Activated T-helper 1 cell treated with anti-CD3 and anti-CD28 coated beads, Interleukin-12 subunit alpha, Interleukin-12 subunit beta, Interleukin-2, Interleukin-4 antibody, amounts not matched to agents 30 ng/mL and 10 ng/mL and 1 ng/mL, durations not matched to agents 14 hours and 24 hours and 36 hours (primary cell): Measurements from ENCODE around the gene ANO6. TPM values are rescaled to one million over a fixed set of nuclear protein-coding genes. Genes with fewer than 3 reads are reported as not detected.
"Not testable (repeated sequence)": the region's sequence is repeated elsewhere in the genome, so short reads cannot be mapped to it uniquely, and the experiment has no call there.

Source experiments
- DNase-seq: peaks from one replicate; pipeline ENCODE4 v3.0.0; 2021; ENCODE audit warnings: low spot score
- H3K27ac Mint-ChIP-seq: one replicate; pipeline ENCODE4 v1.8.0; 2021; ENCODE audit warnings: mild to moderate bottlenecking, mixed read lengths
- H3K27me3 Mint-ChIP-seq: one replicate; pipeline ENCODE4 v1.8.0; 2022; ENCODE audit warnings: mild to moderate bottlenecking, moderate library complexity, mixed read lengths; ENCODE audit not compliant: insufficient read depth
- H3K36me3 Mint-ChIP-seq: one replicate; pipeline ENCODE4 v1.8.0; 2021; ENCODE audit warnings: low read depth, mixed read lengths
- H3K4me1 Mint-ChIP-seq: one replicate; pipeline ENCODE4 v1.8.0; 2021; ENCODE audit warnings: low read depth, mixed read lengths
- H3K4me3 Mint-ChIP-seq: one replicate; pipeline ENCODE4 v1.8.0; 2021; ENCODE audit warnings: mild to moderate bottlenecking, moderate library complexity, mixed read lengths
- H3K9me3 Mint-ChIP-seq: one replicate; pipeline ENCODE4 v1.8.0; 2021; ENCODE audit warnings: mixed read lengths
- intact Hi-C: fragments of 100-400 bp; cut with micrococcal nuclease; formaldehyde crosslinking; loops from one replicate; pipeline ENCODE4 v1.15.1; 2024
- total RNA-seq: library from RNA; stranded (reverse); gene quantifications from 2 replicates; pipeline ENCODE4 v1.2.3, GENCODE V29; 2022

Gene ANO6
- total RNA-seq, 1 donor from 2014 or later = 21.7 TPM

DNA sequence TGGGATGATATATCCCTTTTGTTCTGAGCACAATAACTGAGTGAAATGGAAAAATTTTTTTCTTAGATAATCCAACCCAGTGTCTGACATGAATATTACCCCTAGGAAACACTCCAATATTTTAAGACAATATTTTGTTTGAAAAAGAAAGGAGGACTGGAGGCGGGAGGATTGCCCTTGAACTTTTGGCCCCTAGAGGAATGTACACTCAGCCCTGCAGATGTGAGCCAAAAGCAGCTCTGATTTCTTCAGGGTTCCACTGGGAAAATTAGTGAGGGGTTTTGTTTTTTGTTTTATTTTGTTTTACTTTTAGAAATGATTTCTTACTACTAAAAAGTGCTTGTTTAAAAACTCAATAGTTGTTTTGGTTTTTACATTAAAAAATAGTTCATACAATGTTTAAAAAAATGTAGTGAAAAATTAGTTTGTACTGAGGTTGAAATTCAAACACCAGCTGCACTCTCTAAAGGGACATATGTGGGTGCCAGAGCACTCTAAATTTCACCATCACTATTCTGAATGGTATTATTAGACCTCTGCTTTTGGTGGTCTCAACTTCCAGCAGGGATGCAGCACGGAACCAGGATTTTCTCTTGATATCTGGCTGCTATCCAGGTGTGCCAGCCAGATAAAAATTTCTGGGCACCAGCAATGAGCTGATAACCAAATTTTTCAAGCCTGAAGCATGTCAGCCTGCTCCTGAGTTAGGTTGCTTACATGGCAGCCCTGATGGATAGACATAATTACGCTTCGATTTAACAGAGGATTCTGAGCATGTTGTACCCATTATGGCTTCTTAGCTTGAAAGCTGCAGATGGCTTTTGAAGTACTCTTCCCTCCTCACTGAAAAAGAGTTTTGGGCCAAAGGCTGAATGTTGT lies 141.9 kb downstream of the ANO6 start:
- Mint-ChIP-seq H3K36me3 (peaks cover 40% of the 10 kb centered on the region), H3K27ac (no peak overlapping the region), H3K27me3 (no peaks in the 10 kb centered on the region), H3K4me3 (no peak overlapping the region), H3K9me3 (peaks cover 13% of the 10 kb centered on the region), H3K4me1 (peaks cover 13% of the 10 kb centered on the region)
- intact Hi-C loops = no loop called here
- DNase-seq = no peak

DNA sequence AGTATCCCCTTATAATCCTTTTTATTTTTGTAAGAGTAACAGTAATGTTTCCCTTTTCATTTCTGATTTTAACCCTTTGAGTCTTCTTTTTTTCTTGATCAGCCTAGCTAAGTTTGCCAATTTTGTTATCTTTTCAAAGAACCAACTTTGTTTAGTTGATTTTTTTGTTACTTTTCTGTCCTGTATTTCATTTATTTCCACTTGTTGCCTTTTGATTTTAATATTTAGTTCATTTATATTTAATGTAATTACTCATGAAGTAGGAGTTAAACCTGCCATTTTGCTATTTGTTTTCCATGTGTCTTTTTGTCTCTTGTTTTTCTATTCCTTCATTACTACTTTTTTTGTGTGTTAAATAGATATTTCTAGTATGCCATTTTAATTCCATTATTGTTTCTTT lies 146.4 kb downstream of the ANO6 start:
- DNase-seq = no peak
- Mint-ChIP-seq H3K9me3 (peaks cover 38% of the 10 kb centered on the region), H3K4me3 (no peak overlapping the region), H3K27me3 (no peaks in the 10 kb centered on the region), H3K4me1 (no peaks in the 10 kb centered on the region), H3K27ac (no peak overlapping the region), H3K36me3 (peaks cover 28% of the 10 kb centered on the region)
- intact Hi-C loops = no loop called here

DNA sequence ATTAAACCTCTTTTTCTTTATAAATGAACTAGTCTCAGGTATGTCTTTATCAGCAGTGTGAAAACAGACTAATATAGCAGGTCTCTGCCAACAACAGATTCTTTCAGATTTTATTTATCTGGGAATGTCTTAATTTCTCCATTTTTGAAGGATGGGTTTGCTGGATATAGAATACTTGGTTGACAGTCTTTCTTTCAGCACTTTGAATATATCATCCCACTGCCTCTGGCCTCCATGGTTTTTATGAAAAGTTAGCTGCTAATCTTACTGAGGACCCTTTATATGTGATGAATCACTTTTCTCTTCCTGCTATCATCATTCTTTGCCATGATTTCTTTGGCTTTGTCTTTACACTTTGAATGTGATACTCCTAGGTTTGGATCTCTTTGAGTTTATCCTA lies 148.0 kb downstream of the ANO6 start:
- H3K27ac Mint-ChIP-seq = no peak overlapping the region
- H3K4me1 Mint-ChIP-seq = peaks cover 6% of the 10 kb centered on the region
- H3K4me3 Mint-ChIP-seq = no peak overlapping the region
- no peak for DNase-seq
- peaks cover 38% of the 10 kb centered on the region for H3K9me3 Mint-ChIP-seq
- H3K36me3 Mint-ChIP-seq = peaks cover 22% of the 10 kb centered on the region
- intact Hi-C loops = no loop called here
- no peaks in the 10 kb centered on the region for H3K27me3 Mint-ChIP-seq

DNA sequence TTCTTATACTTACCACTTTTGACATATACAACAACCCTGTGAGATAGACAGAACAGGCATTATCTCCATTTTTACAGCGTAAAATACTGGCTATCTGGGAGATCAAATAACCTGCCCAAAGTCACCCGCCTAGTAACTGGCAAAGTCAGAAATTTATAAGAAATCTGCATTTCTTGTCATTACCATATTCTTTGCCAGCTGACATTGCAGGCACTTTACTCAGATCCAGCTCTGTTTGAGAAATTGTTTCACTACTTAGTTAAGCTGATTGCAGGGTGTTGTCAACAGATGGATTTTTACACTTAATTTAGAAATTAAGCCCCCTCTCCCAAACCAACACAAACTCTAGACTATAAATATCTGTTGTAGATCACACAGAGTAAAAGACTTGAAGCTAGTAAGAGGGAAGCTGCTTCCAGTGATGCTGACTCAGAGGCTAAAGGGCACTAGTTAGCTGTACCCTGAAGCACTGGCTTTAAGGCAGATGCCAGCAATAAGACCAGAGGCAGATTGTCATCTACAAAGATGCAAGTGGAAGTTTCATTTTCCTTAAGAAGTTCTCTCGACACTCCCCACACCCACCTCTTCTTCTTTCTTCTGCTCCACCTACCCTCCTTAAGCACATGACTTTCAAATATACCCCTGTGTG lies 153.1 kb downstream of the ANO6 start:
- Mint-ChIP-seq H3K4me3 (no peak overlapping the region), H3K9me3 (peaks cover 17% of the 10 kb centered on the region), H3K27me3 (no peaks in the 10 kb centered on the region), H3K27ac (no peak overlapping the region), H3K36me3 (peaks cover 16% of the 10 kb centered on the region), H3K4me1 (peaks cover 10% of the 10 kb centered on the region)
- no peak for DNase-seq
- intact Hi-C loops = no loop called here

DNA sequence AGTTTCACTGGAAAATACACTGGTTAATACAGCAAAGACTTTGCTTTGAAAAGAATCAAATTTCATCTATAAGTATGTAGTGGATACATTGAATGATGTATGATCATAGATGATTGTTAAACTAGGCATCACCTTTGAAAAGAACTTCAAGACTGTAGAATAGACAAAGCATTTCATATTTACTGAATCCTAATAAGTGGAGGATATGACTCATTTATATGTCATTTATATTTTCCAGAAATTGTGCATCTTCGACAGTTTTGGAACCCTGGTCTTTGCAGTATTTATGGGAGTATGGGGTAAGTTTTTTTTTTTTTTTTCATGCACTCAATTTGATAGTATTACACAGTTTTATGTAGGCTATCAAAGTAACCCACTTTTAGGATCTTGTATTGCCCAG lies 161.9 kb downstream of the ANO6 start:
- H3K27me3 Mint-ChIP-seq = no peaks in the 10 kb centered on the region
- H3K27ac Mint-ChIP-seq = no peak overlapping the region
- peaks cover 14% of the 10 kb centered on the region for H3K36me3 Mint-ChIP-seq
- no peak for DNase-seq
- intact Hi-C loops = no loop called here
- no peak overlapping the region for H3K4me3 Mint-ChIP-seq
- H3K4me1 Mint-ChIP-seq = no peaks in the 10 kb centered on the region
- no peaks in the 10 kb centered on the region for H3K9me3 Mint-ChIP-seq

DNA sequence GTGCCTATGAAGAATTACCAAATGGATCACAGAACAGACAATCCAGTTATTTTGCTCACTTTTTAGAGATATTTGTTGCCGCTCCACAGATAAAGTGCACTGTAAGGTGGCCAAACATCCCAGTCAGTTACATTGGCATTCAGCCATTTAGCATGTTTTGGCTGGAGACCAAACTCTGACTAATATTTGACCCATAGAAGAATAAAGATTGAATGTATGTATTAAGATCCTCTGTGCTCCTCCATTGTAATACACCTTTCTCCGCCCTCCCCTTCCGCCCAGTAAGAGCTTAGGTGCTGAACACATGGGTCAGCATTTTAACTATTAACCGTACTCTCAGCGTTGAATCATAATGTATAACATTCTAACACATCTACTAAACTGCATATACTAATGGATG lies 163.4 kb downstream of the ANO6 start:
- intact Hi-C loops = no loop called here
- no peak overlapping the region for H3K27ac Mint-ChIP-seq
- H3K4me3 Mint-ChIP-seq = no peak overlapping the region
- peaks cover 22% of the 10 kb centered on the region for H3K36me3 Mint-ChIP-seq
- no peak for DNase-seq
- no peaks in the 10 kb centered on the region for H3K27me3 Mint-ChIP-seq
- no peaks in the 10 kb centered on the region for H3K4me1 Mint-ChIP-seq
- no peaks in the 10 kb centered on the region for H3K9me3 Mint-ChIP-seq

DNA sequence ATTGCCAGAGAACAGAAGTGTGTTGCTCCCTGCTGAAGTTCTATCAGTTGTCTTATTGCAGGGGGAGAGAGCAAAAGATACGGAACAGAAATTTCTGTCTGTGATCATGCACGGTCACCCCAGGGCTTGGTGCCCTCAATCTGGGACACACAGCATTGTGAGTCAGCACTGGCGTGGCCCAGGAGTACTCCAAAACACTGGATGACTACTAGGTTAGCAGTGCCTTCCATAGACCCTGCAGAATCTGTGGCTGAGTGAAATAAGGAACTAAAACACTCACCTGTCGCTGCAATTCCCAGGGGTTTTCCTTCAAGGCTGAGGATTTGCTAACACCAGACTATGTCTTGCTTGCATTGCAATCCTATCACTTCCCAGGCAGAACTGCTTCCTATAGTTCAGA lies 165.5 kb downstream of the ANO6 start:
- intact Hi-C loops = no loop called here
- H3K9me3 Mint-ChIP-seq = no peaks in the 10 kb centered on the region
- H3K27ac Mint-ChIP-seq = no peak overlapping the region
- H3K4me1 Mint-ChIP-seq = no peaks in the 10 kb centered on the region
- no peak for DNase-seq
- H3K36me3 Mint-ChIP-seq = peaks cover 28% of the 10 kb centered on the region
- no peaks in the 10 kb centered on the region for H3K27me3 Mint-ChIP-seq
- no peak overlapping the region for H3K4me3 Mint-ChIP-seq

DNA sequence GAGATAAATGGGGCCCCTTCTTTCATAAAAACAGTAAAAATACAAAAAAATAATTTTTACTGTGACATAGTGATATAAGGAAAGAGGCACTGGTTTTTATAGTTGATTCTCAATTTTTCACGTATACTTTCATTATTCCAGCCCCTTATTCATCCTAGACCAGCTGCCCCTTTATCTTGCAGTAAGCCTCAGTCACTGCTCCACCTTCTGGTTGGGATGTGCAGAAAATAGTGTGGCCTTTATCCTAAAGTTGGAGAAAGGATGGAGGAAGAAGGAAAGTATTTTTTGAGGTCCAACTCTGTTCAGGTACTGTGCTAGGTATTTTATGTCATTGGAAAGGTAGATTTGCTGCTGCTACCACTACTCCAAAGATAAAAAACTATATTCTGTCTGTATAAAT lies 172.7 kb downstream of the ANO6 start:
- peaks cover 29% of the 10 kb centered on the region for H3K36me3 Mint-ChIP-seq
- no peak for DNase-seq
- no peaks in the 10 kb centered on the region for H3K4me1 Mint-ChIP-seq
- no peak overlapping the region for H3K4me3 Mint-ChIP-seq
- no peak overlapping the region for H3K27ac Mint-ChIP-seq
- peaks cover 3% of the 10 kb centered on the region for H3K9me3 Mint-ChIP-seq
- intact Hi-C loops = loop anchor here (1.0 kb wide), 1 partner anchor 218 kb away; no protein-coding TSS in a partner anchor
- no peaks in the 10 kb centered on the region for H3K27me3 Mint-ChIP-seq

DNA sequence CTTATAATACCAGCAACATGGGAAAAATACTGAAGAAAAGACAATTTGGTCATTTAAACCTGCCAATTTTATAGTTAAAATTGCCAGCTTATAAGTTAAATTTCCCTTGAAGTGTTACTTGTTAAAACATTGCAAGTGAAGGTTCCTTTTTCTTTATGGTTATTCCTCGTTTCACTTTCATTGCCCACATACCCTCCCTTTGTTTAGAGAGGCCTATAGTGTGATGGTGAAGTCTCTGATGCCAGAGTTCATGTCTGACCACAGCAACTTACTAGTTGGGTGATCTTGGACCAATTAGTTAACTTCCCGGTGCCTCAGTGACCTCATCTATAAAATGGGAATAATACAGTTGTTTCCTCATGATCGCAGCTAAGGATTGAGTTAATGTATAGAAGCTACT lies 173.5 kb downstream of the ANO6 start:
- Mint-ChIP-seq H3K4me3 (no peak overlapping the region), H3K27ac (no peak overlapping the region), H3K9me3 (peaks cover 8% of the 10 kb centered on the region), H3K36me3 (peaks cover 29% of the 10 kb centered on the region), H3K4me1 (no peaks in the 10 kb centered on the region), H3K27me3 (no peaks in the 10 kb centered on the region)
- no peak for DNase-seq
- intact Hi-C loops = no loop called here

DNA sequence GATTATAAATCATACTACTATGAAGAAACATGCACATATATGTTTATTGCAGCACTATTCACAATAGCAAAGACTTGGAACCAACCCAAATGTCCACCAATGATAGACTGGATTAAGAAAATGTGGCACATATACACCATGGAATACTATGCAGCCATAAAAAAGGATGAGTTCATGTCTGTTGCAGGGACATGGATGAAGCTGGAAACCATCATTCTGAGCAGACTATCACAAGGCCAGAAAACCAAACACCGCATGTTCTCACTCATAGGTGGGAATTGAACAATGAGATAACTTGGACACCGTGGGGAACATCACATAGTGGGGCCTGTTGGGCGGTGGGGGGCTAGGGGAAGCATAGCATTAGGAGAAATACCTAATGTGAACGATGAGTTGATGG lies 181.6 kb downstream of the ANO6 start:
- intact Hi-C loops, DNase-seq, H3K27ac Mint-ChIP-seq, H3K27me3 Mint-ChIP-seq, H3K4me3 Mint-ChIP-seq, H3K4me1 Mint-ChIP-seq: not testable (repeated sequence)
- H3K9me3 Mint-ChIP-seq = peaks cover 18% of the 10 kb centered on the region
- H3K36me3 Mint-ChIP-seq = peaks cover 22% of the 10 kb centered on the region

DNA sequence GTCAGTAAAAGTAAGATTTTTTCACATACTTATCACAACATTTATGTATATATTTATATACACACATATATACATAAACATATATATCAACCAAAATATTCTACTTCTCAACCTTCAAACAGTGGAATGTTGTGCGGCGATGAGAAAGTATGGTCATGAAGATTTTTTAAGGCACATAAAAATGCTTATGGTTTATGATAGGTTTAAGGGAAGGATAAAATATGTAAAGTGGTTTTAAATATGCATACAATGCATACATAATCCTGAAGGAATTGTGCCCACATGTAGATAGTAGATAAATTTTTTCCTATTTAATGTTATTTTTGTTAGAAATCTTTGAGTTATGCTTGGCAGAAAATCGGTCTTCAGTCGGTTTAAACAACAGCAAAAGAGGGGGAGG lies 182.7 kb downstream of the ANO6 start:
- Mint-ChIP-seq H3K36me3 (peaks cover 15% of the 10 kb centered on the region), H3K27ac (no peak overlapping the region), H3K4me1 (no peaks in the 10 kb centered on the region), H3K4me3 (no peak overlapping the region), H3K27me3 (no peaks in the 10 kb centered on the region), H3K9me3 (peaks cover 15% of the 10 kb centered on the region)
- intact Hi-C loops = no loop called here
- no peak for DNase-seq

DNA sequence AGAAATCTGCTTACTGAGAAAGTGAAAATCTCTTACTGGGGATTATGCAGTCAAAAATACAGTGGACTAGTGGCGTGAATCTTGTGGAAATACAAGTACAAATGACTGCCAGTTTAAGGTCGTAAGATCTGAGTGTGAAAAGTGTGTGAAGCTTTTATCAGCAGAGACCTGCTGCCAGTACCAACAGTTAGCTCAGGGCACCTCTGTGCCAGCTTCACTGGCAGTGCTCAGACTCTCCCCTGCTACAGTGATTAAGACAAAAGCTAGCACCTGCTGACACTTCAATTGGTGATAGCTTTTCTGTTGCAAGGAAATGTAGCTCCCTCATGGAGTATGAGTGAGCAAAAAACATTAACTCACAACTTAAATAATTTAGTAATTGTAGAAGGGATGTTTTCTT lies 185.1 kb downstream of the ANO6 start:
- no peak overlapping the region for H3K27ac Mint-ChIP-seq
- no peak overlapping the region for H3K4me3 Mint-ChIP-seq
- intact Hi-C loops = no loop called here
- no peaks in the 10 kb centered on the region for H3K27me3 Mint-ChIP-seq
- peaks cover 18% of the 10 kb centered on the region for H3K36me3 Mint-ChIP-seq
- no peak for DNase-seq
- no peaks in the 10 kb centered on the region for H3K4me1 Mint-ChIP-seq
- peaks cover 6% of the 10 kb centered on the region for H3K9me3 Mint-ChIP-seq

DNA sequence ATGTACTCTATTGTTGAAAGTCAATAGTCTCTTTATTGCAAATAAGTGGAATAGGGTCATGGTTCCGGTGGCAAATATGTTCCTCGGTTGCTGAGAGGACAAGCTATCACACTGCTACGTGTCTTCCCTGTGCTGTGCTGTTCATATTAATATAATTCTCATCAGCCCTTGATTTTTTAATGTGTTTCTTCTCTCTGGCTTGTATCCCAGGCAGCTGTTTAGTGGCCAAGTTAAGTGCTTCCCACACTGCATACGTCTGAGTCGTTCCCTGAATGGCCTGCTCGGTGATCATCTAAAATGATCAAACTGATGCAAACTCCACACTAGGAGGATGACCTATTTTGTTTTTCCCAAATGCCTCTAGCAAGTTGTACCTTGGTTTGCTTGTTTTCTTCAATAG lies 186.4 kb downstream of the ANO6 start:
- intact Hi-C loops = no loop called here
- Mint-ChIP-seq H3K27me3 (no peaks in the 10 kb centered on the region), H3K9me3 (no peaks in the 10 kb centered on the region), H3K27ac (no peak overlapping the region), H3K4me1 (peaks cover 7% of the 10 kb centered on the region), H3K36me3 (peaks cover 21% of the 10 kb centered on the region), H3K4me3 (no peak overlapping the region)
- DNase-seq = no peak
